ENCODE results near the gene JPT2.
A peak's percentile ranks its signal among the peaks of the same experiment; 100 is the strongest.

Gene JPT2

GRCh38 chr16:1745900-1746692 is 68.0 kb downstream of the JPT2 start:
- TF ChIP-seq CTCF (IDR thresholded peaks at IDR 0.05; ENCODE audit: low read length, missing control alignments) = no peak
- peak; percentile 42 for DNase-seq (ENCODE audit: low read depth)
- H3K4me3 ChIP-seq (replicated peaks; ENCODE audit: low read depth, low read length) = no peak overlapping the region

GRCh38 chr16:1746693-1747195 is 68.7 kb downstream of the JPT2 start:
- no peak overlapping the region for H3K4me3 ChIP-seq (replicated peaks; ENCODE audit: low read depth, low read length)
- no peak for DNase-seq (ENCODE audit: low read depth)
- no peak for TF ChIP-seq CTCF (IDR thresholded peaks at IDR 0.05; ENCODE audit: low read length, missing control alignments)

GRCh38 chr16:1747934-1748333 is 69.9 kb downstream of the JPT2 start:
- DNase-seq (ENCODE audit: low read depth) = no peak
- TF ChIP-seq CTCF (IDR thresholded peaks at IDR 0.05; ENCODE audit: low read length, missing control alignments) = no peak
- H3K4me3 ChIP-seq (replicated peaks; ENCODE audit: low read depth, low read length) = no peak overlapping the region

- DNase-seq (ENCODE audit: low read depth) = no peak
- H3K4me3 ChIP-seq (replicated peaks; ENCODE audit: low read depth, low read length) = no peak overlapping the region
- TF ChIP-seq CTCF (IDR thresholded peaks at IDR 0.05; ENCODE audit: low read length, missing control alignments) = no peak
These were observed 71.4 kb downstream of the JPT2 start for GRCh38 chr16:1749152-1750117.

Data from fibroblast of pulmonary artery (primary cell).